Epithelial cell of proximal tubule (primary cell): ENCODE data around the gene PAX1. TPM values are rescaled to one million over a fixed set of nuclear protein-coding genes. Genes with fewer than 3 reads are reported as not detected.

Experiments
- DNase-seq: peaks from one replicate; pipeline ENCODE4 v3.0.0-alpha.2; 2011; ENCODE audit warnings: low read depth
- H3K4me3 ChIP-seq: 2 replicates; pipeline ENCODE4 v1.5.1; 2011; ENCODE audit warnings: low read depth, mild to moderate bottlenecking, low read length
- total RNA-seq: library from RNA; depleted of rRNA; stranded (reverse); fragments of >200 nt; gene quantifications from 2 replicates; pipeline ENCODE4 v1.2.3, GENCODE V29; 2015
- TF ChIP-seq, protein P1 (sequence below): conservative IDR thresholded peaks from 2 replicates; pipeline ENCODE4 v1.5.1; 2012; ENCODE audit warnings: low read depth, mild to moderate bottlenecking, low read length

The PAX1 gene
- total RNA-seq, 1 donor from 2014 or later, result not detected

DNA sequence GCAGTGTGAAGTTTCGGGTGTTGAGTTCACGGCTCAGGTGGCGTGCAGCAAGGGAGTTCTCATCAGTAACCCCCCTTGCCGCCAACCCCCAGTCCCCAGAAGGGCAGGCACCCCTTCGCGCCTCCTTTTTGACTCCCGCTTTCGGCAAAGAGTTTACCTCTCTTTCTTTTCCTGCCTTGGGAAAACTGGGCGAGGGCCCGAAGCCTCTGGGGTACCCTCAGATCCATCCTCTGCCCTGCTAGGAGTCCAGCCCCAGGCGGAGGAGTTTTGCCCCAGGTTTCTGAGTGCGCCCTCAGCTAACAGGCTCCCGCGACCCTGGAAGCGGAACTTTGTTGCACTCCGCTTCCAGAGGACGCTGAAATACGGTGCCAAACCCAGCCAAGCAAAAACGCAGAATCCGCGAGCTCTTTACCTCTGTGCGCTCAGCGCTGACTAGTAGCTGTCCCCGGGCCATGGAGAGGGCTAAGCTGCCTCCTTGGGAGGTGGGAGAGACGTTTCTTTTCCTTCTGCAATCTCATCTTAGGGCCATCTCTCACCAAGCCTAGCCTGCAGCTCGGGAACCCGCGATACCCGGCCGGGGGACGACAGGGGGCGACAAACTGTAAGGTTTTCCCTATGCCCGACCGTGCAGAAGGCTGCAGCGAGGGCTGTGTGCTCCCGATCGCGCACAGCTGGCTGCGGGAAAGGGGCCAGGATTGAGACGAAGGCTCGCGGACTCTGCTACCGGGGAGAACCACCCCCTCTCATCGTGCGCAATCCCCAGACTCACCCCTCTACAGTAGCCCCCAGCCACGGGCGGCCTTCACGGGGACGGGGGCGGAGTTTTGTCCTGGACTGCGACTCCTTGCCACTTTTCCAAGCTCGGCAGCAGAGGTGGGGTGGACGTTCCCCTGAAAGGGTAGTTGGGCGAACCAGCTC is 2.7 kb upstream of the PAX1 start:
- TF ChIP-seq, protein P1, sequence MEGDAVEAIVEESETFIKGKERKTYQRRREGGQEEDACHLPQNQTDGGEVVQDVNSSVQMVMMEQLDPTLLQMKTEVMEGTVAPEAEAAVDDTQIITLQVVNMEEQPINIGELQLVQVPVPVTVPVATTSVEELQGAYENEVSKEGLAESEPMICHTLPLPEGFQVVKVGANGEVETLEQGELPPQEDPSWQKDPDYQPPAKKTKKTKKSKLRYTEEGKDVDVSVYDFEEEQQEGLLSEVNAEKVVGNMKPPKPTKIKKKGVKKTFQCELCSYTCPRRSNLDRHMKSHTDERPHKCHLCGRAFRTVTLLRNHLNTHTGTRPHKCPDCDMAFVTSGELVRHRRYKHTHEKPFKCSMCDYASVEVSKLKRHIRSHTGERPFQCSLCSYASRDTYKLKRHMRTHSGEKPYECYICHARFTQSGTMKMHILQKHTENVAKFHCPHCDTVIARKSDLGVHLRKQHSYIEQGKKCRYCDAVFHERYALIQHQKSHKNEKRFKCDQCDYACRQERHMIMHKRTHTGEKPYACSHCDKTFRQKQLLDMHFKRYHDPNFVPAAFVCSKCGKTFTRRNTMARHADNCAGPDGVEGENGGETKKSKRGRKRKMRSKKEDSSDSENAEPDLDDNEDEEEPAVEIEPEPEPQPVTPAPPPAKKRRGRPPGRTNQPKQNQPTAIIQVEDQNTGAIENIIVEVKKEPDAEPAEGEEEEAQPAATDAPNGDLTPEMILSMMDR, result peak; percentile 52
- no peak for DNase-seq

GRCh38 chr20:21703717-21704407 is 1.6 kb upstream of the PAX1 start:
- no peak overlapping the region for H3K4me3 ChIP-seq
- TF ChIP-seq, protein P1, result no peak
- no peak for DNase-seq

More for the DNA sequence above, 2.7 kb upstream of the PAX1 start:
- H3K4me3 ChIP-seq, result no peak overlapping the region

DNA sequence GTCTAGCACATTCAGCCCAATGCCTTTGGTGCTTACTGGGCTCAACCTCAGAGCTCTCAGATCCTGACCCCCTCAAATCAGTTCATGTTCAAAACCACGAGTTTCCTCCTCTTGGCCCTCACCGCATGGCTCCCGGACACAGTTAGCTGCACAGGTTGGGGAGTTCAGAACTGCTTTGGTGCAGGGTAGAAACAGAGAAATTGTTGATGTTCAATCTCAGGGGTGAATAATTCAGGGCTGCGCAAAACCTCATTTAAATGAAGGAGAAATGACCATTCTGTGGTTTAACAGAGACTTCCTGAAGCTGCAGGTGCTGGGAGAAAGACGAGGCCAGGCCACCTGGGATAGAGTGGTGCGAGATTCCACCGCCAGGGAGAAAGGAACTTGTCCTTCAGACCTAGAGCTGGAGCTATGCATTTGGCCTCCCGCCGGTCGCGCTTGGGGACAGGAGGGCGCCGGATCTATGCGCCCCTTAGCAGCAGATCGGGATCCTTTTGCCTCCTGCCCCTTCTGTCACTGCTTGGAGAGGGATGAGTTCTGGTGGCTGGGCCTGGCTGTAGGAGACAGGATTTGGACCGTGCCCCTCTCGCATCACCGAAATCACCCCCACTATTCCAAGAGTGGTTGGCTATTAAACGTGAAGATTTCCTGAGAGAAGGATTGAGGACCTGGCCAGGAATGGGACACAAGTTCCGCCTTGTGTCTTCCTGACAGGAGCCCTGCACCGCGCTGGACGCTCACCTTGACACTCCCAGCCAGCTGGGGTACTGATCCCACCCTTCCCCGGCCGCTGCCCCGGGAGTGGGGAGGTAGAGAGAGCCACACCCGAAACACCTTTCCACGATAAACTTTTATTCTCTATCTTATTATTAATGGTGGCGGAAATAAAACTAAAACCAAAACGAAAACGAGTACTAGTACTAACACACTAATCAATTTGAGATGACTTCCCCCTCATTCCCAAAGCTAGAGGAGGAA is 767 bp upstream of the PAX1 start:
- no peak overlapping the region for H3K4me3 ChIP-seq
- TF ChIP-seq, protein P1, result no peak
- DNase-seq, result no peak

DNA sequence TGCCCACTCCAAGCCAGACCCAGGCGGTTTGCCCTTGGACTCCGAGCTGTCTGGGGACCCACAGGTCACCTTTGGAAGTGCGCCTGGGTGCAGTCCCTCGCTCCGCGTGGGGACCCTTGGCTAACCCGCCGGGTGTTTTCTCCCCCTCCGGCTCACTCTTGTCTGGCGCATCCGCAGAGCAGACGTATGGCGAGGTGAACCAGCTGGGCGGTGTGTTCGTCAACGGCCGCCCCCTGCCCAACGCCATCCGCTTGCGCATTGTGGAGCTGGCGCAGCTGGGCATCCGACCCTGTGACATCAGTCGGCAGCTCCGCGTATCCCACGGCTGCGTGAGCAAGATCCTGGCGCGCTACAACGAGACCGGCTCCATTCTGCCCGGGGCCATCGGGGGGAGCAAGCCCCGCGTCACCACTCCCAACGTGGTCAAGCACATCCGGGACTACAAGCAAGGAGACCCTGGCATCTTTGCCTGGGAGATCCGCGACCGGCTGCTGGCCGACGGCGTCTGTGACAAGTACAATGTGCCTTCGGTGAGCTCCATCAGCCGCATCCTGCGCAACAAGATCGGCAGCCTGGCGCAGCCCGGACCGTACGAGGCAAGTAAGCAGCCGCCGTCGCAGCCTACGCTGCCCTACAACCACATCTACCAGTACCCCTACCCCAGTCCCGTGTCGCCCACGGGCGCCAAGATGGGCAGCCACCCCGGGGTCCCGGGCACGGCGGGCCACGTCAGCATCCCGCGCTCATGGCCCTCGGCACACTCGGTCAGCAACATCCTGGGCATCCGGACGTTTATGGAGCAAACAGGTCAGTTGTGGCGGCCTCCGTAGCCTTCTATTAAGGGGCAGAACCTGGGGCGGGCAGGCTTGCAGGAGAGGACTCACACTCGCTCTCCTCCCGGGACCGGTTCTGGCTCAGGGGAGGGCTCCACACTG is 1.1 kb downstream of the PAX1 start:
- no peak for DNase-seq
- TF ChIP-seq, protein P1, result no peak

GRCh38 chr20:21707267-21707666 is 1.8 kb downstream of the PAX1 start:
- TF ChIP-seq, protein P1, result no peak
- no peak for DNase-seq
- H3K4me3 ChIP-seq, result no peak overlapping the region

More for the DNA sequence above, 1.1 kb downstream of the PAX1 start:
- no peak overlapping the region for H3K4me3 ChIP-seq
